AG08395 (cell line): ENCODE data around the gene AIFM2.
"Not testable (repeated sequence)": the region's sequence is repeated elsewhere in the genome, so short reads cannot be mapped to it uniquely, and the experiment has no call there.

Source experiments
- DNase-seq: peaks from one replicate; pipeline ENCODE4 v3.0.0; 2012; ENCODE audit warnings: mixed read lengths, low spot score

Gene AIFM2

DNA sequence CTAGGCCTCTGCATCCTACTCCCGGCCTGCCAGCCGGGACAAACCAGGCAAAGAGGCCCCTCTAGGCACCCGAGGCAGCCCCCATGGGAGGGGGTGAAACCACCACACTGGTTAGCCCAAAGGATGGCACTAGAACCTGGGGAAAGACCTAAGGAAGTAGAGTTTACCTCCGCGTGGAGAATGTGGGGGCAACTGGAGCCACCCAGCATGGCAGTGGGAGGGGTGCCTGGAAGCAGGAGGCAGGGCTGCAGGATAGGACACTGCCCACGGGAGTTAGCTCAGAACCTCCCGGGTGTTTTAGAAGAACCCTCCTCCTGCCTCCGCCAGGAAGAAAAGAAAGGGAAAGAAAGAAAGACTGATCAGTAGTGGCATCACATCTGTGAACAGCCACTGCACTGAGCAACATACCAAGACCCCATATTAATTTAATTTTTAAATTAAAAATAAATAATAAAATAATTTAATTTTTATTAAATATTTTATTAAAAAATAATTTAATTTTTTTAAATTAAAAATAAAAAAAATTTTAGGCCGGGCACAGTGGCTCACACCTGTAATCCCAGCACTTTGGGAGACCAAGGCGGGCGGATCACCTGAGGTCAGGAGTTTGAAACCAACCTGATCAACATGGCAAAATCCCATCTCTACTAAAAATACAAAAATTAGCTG lies 11.2 kb downstream of the AIFM2 start:
- no peak for DNase-seq

DNA sequence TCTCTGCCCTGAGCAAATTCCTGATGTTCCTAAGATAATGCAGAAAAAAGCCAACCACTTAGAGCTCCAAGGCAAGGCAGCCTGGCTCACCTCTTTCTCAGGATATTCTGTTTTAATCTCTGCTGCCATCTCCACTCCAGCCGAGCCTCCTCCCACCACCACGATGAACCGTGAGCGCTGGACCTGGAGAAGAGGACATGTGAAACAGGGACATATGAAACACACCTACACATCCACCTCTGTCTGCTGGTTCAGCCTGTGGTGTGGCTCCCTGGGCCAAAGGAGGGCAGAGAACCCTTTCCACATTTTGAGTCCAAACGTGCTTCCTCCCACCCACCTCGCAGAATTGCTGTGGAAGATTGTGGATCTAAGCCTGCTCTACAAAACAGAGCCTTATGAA lies 12.2 kb downstream of the AIFM2 start:
- DNase-seq: no peak

DNA sequence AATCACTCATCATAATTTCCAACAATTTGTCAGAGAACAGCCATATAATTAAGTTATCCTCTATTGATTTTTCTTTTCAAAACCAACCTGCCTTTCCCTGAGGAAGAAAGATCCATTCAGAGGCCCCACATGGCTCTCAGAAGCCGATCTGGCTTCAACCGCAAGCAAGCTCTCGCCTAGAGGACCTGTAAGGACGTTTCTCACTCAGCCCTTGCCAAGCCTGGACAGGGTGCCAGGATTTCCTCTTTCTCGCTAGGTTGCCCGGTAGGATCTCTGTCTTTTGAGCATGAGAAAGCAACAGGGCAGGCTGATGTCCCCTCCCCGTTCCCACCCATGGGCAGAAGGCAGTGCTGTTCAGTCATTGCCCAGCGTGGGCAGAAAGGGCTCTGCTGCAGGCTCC lies 13.0 kb downstream of the AIFM2 start:
- no peak for DNase-seq

DNA sequence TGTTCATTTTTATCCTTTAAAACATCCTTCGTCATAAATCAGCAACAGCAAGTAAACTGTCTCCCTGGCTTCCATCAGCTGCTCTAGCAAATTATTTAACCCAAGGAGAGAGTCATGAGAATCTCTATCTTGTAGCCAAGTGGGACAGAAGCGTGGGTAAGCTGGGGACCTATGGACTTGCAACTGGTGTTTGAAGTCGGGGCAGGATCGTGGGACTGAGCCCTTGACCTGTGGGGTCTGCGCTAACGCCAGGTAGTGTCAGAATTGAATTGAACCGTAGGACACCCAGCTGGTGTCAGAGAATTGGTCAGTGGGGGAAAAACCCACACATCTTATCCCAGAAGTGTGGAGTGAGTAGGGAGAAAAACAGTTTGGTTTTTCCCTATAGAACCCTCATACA lies 13.4 kb downstream of the AIFM2 start:
- no peak for DNase-seq

DNA sequence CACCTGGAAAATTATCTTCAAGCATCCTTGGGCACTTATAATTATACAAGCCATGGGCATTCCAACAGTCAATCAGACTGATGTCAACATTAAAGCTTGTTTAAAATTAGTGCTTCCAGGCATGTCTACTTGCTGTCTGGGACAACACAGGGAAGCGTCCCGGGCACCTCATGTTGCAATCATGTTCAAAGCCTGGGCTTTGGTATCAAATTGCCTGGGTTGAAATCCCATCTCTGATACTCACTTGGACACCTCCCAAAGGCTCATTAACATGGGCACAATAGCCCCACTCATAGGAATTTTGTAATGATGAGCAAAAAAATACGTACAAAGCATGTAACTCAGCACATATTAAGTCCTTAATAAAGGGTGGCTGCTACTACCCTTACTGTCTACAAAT lies 14.4 kb downstream of the AIFM2 start:
- DNase-seq: no peak

DNA sequence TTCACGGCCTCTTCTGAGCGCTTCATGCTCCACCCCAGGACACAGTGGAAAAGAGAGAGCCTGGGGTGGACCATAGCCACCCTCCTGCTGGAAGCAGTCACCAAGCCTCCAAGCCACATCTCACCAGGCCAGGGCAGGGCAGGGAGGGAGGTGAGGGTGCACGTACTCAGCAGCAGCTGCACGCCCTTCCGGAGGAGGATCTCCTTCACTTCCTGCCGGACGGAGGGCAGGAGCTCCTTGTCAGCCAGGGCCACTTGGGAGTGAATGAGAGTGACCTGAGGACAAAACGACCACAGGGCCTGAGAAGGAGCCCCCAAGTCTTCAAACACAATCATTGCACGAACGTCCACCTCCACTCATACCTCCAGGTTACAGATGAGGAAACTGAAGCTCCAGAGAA lies 15.0 kb downstream of the AIFM2 start:
- DNase-seq: no peak

DNA sequence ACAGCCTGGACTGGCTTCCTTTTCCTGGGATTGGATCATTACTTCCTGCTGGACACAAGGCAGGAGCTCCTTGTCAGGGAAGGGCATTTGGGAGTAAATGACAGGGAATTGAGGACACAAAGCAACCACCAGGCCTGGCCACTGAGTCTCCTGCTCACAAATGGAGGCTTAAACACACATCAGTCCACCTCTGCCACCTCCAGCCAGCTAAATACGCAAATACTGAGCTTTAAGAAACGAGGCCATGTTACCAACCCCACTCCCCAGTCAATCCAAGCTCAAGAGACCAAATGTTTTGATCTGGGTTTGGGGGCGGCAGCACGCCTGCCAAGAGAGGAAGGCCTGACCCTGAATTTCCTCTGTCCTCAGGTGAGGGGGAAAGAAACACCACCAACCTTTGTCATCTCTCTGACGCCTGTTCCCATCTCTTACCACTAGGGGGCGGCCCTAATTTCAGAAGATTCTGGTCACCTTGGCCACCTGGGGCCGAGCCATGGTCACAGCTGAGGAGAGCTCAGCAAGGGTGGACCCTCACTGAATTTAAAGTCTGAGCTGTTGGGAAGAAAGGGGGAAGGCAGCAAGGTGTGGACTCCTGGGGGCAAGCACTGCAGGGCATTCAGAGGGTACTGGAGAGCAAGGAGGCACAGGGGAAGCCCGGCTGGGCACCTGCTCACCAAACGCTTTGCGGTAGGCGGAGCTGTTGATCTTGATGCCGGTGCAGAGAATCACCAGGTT lies 16.5 kb downstream of the AIFM2 start:
- peak; percentile 50 for DNase-seq

DNA sequence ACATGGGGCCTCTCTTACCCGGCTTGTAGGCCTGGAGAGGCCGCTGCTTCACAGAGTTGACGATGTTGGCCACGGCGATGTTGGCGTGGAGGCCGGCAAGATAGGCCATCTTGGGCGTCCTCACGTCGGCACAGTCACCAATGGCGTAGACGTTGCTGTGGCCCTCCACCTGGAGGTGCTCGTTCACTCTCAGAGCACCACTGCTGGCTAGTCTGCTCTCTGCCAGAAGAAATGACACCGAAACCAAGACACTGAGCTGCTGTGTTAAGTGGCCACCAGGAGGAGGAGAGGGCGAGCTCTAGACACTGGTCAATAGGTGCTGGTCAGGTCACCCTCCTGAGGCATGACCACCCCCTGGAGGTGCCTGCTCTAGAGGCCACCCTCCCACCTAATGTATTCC lies 17.7 kb downstream of the AIFM2 start:
- no peak for DNase-seq

DNA sequence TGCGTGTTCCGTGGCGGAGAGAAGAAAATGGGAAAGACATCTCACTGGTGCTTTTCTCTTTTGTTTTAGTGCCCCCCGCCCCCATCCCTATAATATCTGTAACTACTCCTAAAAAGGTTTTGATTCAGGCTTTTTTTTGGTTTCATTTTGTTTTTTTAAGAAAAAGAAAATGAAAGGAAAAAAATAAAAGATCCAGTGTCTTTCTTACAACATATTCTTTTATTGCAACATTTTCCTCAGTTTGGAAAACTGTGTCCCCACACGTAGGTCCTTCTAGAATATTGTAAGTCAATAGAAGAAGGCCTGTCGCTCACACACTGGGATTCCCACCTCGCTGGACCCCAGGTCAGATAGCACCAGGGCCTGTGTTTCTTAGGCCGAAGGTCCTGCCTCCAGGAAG lies 20.6 kb downstream of the AIFM2 start:
- DNase-seq: no peak

DNA sequence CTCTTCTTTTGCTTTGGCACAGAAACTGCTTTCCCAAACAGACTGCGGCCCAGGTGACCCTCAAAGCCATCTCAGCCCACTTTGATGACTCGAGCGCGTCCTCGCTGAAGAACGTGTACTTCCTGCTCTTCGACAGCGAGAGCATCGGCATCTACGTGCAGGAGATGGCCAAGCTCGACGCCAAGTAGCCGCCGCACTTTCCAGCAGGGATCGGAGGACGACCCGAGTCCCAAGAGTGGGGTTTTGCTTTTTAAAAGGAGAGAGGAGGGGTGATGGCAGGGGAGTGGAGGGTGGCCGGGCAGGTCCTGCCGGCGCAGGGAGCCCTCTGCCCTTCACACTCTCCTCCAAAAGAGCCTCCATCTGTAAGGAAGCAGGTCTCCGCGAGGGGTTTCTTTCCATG lies 21.1 kb downstream of the AIFM2 start:
- DNase-seq: no peak

DNA sequence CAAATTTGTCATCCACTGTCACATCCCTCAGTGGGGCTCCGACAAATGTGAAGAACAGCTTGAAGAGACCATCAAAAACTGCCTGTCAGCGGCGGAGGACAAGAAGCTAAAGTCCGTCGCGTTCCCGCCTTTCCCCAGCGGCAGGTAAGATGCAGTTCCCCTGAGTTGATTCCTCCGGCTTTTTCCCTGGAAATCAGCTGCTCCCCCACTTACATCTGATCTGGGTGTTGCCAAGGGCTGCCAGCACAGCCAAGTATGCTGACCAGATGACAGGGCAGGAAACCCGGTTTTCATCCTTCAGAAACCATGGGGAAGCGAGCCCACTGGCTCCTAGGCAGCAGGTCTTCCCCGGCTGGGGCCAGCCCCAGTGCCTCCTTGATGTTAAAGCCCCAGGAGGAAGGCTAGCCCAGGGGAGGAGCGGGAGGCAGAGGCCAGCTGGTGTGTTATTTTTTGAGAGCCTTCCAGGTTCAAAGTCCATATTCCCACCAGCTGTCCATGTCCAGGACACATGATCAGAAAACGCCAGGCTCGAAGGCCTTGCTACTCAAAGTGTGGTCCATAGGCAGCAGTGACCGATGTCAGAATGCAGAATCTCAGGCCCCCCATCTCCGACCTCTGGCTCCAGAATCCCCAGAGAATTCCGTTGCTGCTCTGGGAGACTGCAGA lies 23.4 kb downstream of the AIFM2 start:
- DNase-seq: no peak

DNA sequence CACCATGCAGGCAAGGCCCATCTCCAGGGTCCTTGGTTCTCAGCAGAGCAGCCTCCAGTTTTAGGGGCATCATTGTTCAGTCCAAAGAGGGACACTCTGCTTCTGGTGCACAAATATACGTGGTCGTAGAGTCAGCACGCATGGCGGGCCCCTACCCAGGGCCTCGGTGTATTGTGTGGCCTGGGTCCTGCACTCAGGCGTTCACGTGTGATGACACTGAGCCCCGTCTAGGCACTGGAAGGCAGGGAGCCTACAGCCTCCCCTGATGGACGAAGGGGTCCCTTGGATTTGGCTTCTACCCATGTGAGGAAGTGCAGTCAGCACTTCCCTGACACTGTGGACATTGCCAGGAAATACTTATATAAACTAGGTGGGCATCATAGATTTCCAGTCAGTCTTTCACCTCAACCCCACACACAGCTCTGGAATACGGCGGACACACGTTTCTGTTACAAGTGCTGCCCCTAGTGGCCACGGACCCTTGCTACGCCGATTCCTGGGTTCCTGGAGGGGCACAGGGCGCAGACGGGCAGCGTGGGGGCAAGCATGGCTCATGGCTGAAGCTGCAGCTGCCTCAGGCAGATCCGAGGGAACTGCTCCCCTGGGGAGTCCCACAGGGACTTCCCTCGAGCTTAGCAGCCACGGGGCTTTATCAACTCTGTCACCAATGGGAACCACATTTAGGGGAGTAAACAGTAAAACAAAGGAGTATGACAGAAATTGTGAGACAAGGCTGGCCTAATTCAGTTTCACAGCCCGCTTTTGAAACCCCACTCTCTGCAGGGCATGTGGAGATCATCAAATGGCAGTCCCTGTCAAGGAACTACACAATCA lies 25.4 kb downstream of the AIFM2 start:
- peak; percentile 12 for DNase-seq

DNA sequence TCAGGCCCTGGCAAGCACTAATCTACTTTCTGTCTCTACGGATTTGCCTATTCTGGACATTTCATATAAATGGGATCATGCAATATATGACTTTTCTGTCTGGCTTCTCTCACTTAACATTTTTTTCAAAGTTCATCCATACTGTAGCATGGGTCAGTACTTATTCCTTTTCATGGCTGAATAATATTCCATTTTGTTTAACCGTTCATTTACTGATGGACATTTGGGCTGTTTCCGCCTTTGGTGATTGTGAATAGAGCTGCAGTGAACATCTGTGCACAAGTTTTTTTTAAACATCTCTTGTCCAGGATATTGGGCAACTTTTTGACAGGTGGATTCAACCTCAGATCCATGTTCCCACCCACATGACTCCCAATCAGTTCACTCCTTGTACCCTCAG lies 31.0 kb downstream of the AIFM2 start:
- DNase-seq: no peak

DNA sequence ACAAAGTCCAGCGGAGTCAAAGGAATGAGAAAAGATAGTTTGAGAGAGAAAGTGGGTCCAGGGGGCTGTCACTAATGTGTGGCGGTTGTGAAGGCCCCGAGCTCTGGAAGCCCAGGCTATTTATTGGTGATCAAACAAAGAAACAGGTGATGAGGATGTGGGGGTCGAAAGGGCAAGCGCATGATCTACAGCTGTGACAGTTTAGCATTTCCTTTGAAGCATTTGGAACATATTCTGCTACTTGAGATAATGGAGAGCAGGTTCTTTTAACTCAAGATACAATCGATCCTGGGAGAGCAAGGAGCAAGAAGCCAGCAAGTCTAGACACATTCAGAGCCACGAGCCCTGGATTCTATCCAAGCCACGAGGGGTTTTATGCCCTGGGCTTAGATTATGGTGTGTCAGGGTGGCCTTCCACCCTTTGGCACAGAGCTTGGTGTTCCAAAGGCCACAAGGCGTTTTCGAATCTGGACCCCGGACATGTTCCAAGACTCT lies 31.5 kb downstream of the AIFM2 start:
- DNase-seq: not testable (repeated sequence)

DNA sequence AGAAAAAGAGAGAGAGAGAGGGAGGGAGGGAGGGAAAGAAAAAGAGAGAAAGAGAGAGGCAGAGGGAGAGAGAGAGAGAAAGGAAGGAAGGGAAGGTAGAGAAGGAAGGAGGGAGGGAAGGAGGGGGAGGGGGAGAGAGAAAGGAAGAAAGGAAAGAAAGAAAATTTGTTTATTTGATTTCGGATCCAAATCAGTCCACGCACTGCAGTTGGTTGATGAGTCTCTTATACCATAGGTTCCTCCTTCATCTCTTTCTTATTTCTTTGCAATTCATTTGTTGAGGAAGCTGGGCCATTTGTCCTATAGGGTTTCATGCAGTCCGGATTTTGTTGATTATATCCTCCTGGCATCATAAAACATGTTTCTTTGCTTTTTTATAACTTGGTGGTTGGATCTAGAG lies 34.4 kb downstream of the AIFM2 start:
- DNase-seq: no peak

DNA sequence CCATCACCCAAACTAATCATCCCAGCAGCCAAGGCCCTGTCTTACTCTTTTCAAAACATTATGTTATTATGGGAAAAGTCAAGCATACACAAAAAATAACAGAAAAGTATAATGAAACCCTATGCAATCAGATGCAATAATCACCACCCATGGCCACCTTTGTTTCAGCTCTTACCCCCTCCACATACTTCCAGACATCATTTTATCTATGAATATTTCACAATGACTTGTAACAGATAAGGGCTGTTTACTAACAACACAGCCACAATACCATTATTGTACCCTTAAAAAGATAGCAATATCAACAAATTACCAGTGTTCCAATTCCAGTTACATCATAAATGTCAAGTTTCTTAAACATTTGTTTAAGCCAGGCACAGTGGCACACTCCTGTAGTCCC lies 35.2 kb downstream of the AIFM2 start:
- no peak for DNase-seq

DNA sequence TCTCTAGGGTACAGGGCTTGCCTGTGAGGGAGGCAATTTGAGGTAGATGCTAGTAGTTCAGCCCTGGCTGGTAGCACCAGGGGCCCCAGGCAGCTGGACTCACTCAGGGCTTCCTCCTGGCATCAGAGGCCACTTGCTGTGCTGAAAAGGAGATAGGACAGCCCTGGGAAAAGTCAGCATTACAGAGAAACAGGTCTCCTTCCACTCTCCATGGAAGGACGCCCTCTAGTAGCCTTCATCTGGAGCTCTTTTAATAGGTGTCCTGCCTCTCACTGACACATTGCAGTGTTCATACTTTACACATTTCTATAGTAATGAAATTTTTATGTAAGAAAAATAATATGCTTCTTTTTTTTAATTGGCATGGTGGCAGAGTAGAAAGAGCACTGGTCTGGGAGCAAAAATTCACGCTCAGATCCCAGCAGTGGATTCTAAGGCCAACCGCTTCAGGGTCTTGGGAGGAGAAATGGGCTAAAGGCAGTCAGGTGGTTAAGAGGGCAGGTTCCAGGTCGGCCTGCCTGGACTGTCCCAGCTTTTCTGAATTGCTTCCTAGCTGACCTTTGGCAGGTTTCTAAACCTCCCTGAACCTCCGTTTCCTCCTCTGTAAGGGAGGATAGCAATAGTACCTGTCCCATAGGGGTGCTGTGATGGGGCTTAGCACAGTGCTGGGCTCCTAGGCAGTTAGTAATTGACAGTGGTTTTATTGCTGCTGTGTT lies 35.8 kb downstream of the AIFM2 start:
- DNase-seq: no peak

DNA sequence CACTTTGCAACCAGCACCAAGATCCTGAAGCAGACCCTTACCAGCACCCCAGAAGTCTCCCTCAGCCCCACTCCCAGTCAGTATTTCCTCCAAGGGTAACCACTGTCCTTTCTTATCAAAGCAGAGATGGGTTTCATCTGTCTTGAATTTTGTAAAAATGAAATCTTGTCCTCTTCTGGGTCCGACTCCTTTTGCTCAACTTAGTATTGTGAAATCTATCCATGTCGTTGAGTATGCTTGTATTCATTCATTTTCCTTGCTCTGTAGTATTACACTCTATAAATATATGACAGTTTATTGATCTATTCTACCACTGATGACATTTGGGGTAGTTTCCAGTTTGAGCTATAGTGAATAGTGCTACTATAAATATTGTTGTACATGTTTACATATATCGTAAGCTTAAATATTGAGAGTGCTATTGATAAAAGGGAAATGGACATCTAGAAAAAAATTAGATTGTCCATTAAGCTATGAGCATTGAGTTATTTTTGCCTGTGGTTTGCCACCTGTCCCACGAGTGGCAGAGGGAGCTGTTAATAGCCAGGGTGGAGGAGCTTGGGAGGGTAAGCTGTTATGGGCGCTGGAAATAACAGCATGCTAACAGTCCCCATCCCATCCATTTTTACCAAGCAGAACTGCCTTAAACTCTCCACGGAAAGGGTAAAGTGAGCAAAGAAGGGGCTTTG lies 36.5 kb downstream of the AIFM2 start:
- DNase-seq: no peak

DNA sequence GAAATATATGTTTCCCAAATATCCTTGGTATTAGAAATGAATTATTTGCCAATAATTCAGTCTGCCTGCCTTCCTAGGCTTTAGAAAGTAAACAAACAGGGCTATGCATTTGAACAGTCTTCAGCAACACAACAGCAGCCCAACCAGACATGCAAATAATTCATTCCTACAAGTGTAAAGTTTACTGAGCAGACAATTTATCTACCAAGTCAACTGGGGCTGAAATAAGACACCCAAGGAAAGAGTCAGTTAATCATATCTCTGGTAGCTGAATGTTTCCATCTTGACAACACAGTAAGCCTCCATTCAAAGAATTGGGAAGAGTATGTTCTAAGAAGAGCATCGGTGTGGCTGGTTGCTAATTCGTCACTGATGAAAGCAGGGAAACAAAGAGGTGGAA lies 38.4 kb downstream of the AIFM2 start:
- no peak for DNase-seq

DNA sequence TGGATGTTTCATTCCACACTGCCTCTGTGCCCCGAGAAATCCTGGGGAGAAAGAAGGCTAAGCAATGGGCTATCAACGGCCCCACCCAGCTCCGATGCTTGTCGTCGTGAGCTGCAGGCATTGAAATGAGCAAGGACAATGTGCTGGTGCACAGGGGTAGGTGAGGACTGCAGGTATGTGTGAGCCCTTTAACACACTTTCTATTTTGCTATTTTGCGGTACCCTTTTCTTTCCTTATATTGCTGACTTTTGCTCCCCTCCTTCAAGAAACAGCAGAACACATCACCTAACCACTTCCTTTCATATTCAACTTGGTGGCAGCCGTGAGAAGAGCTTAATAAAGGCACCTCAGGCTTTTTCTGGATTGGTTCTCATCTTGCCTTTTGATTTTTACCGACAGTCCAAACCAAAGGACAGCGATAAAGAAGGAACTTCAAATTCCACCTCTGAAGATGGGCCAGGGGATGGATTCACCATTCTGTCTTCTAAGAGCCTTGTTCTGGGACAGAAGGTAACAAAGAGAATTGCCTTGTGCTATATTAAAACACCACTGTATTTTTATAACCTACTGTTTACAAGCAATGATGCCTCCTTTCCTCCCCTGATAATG lies 39.2 kb downstream of the AIFM2 start:
- DNase-seq: no peak

DNA sequence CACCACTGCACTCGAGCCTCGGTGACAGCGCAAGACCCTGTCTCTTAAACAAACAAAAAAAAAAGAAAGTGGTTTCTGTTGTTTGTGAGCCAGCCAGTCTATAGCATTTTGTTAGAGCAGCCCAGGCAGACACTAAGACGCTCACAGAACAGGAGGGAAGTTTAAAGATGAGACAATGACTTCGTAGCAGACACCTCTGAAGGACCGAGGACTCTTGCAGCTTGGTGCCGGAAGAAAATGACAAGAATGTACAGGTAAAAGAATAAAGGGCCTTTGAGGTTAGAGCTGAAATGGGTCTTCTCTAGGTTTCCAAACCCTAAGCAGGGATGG lies 40.3 kb downstream of the AIFM2 start:
- no peak for DNase-seq
